Stomach (tissue), 9 donors: Measurements from ENCODE around the gene PGBD5. TPM values are rescaled to one million over a fixed set of nuclear protein-coding genes. Genes with fewer than 3 reads are reported as not detected.

Experiments
- DNase-seq, 2 donors: peaks; one replicate each; pipeline versions ENCODE4 v3.0.0 to v3.0.0-alpha.2; 2013 to 2019
- H3K27ac ChIP-seq, 5 donors: fragments of 200-600 bp in 4 of 5; sonication (generic) in 4 of 5; one replicate each; pipeline ENCODE4 v1.5.1; 2013 to 2019; ENCODE audit warnings: mild to moderate bottlenecking in 1 of 5, moderate library complexity in 1 of 5
- H3K27me3 ChIP-seq, 3 donors: fragments of 200-600 bp; sonication (generic); one replicate each; pipeline ENCODE4 v1.5.1; 2017 to 2019; ENCODE audit warnings: mixed run types in 1 of 3
- H3K36me3 ChIP-seq, 4 donors: fragments of 200-600 bp; sonication (generic); 1 replicate in 3 of 4; 2 replicates in 1 of 4; pipeline ENCODE4 v1.5.1; 2016 to 2019
- H3K4me1 ChIP-seq, 4 donors: fragments of 200-600 bp; sonication (generic); one replicate each; pipeline ENCODE4 v1.5.1; 2016 to 2019
- H3K4me3 ChIP-seq, 4 donors: fragments of 200-600 bp; sonication (generic) in 3 of 4; one replicate each; pipeline ENCODE4 v1.5.1; 2016 to 2019; ENCODE audit warnings: mild to moderate bottlenecking in 1 of 4
- H3K9me3 ChIP-seq, 4 donors: fragments of 200-600 bp; sonication (generic); one replicate each; pipeline ENCODE4 v1.5.1; 2016 to 2019
- CTCF ChIP-seq, 7 experiments: fragments of 450-650 bp in 4 of 7; fragments of 200-600 bp in 3 of 7; sonication (generic) in 3 of 7; IDR thresholded peaks; one replicate each; pipeline ENCODE4 v1.5.1; 2016 to 2019; ENCODE audit warnings: antibody characterized with exemption in 7 of 7, control low read depth in 2 of 7, mild to moderate bottlenecking in 1 of 7
- EP300 ChIP-seq: sonication (generic); formaldehyde crosslinking; IDR thresholded peaks from one replicate; pipeline ENCODE4 v1.6.1; 2017; ENCODE audit warnings: antibody characterized with exemption
- POLR2A ChIP-seq, 4 donors: fragments of 450-650 bp; IDR thresholded peaks; one replicate each; pipeline ENCODE4 v1.6.1; 2016; ENCODE audit warnings: antibody characterized with exemption in 4 of 4, control low read depth in 2 of 4, mild to moderate bottlenecking in 1 of 4, moderate library complexity in 1 of 4
- POLR2AphosphoS5 ChIP-seq, 3 donors: sonication (generic); formaldehyde crosslinking; IDR thresholded peaks; one replicate each; pipeline ENCODE4 v1.6.1; 2016; ENCODE audit warnings: antibody characterized with exemption in 3 of 3
- WGBS, 5 donors: extraction: QIAGEN DNeasy Blood & Tissue Kit in 3 of 5; methylation state at CpG; one replicate each; pipeline versions ENCODE4 v1.1.5 to v1.1.7; 2013 to 2018; 5-methylcytosine and 5-hydroxymethylcytosine counted together
- intact Hi-C: fragments of 100-400 bp; cut with DNase I; formaldehyde crosslinking; loops from one replicate; pipeline ENCODE4 v1.15.1; 2023; ENCODE audit warnings: low total_unique reads
- polyA plus RNA-seq, 3 donors: library from polyadenylated mRNA; stranded (reverse); fragments of 200-250 nt; gene quantifications; one replicate each; pipeline ENCODE4 v1.2.3, GENCODE V29; 2013
- total RNA-seq, 5 donors: library from RNA; depleted of rRNA; stranded (reverse); fragments of >200 nt; gene quantifications; one replicate each; pipeline versions ENCODE4 v1.1.0 to v1.2.3, GENCODE V29; 2014 to 2016
- donor health status: healthy with polysubstance abuse.
- donor health status: Bipolar disorder and iron deficiency.
- donor health status: healthy.

The PGBD5 gene
- total and polyA plus RNA-seq, 8 donors: under 0.01 to 1.2 (median 0.34) TPM

- TF ChIP-seq EP300 (no peak), CTCF (IDR thresholded peaks at IDR 0.05) (no peak), POLR2AphosphoS5 (IDR thresholded peaks at IDR 0.05) (no peak), POLR2A (IDR thresholded peaks at IDR 0.05) (no peak)
- H3K4me3 ChIP-seq: no peak overlapping the region
- WGBS, 5 donors: 32 to 51% (median 39%) methylated on average over 1 of the region's 1 CpG
These were observed 46.2 kb downstream of the PGBD5 start for GRCh38 chr1:230379928-230380327.

GRCh38 chr1:230379462-230379861 is 46.7 kb downstream of the PGBD5 start:
- TF ChIP-seq POLR2AphosphoS5 (IDR thresholded peaks at IDR 0.05): no peak
- no peak for TF ChIP-seq POLR2A (IDR thresholded peaks at IDR 0.05)
- TF ChIP-seq CTCF (IDR thresholded peaks at IDR 0.05): no peak
- TF ChIP-seq EP300: no peak
- H3K4me3 ChIP-seq: no peak overlapping the region
- no peaks in the 10 kb centered on the region for H3K36me3 ChIP-seq
- H3K9me3 ChIP-seq: peaks cover 6 to 18% (median 15%) of the 10 kb centered on the region in 4 donors
- no peak overlapping the region for H3K27ac ChIP-seq
- H3K4me1 ChIP-seq: peaks cover 0 to 11% (median 5%) of the 10 kb centered on the region in 4 donors
- no peak for DNase-seq
- intact Hi-C loops: no loop called here
- no peaks in the 10 kb centered on the region for H3K27me3 ChIP-seq
- WGBS, 5 donors: 95 to 98% (median 96%) methylated on average over 3 of the region's 3 CpGs

More at GRCh38 chr1:230379928-230380327, 46.2 kb downstream of the PGBD5 start:
- no peak overlapping the region for H3K27ac ChIP-seq
- peaks cover 0 to 11% (median 5%) of the 10 kb centered on the region in 4 donors for H3K4me1 ChIP-seq
- H3K9me3 ChIP-seq: peaks cover 6 to 18% (median 15%) of the 10 kb centered on the region in 4 donors
- no peaks in the 10 kb centered on the region for H3K36me3 ChIP-seq
- DNase-seq: no peak
- intact Hi-C loops: no loop called here
- H3K27me3 ChIP-seq: no peaks in the 10 kb centered on the region

- TF ChIP-seq POLR2A (IDR thresholded peaks at IDR 0.05) (no peak), POLR2AphosphoS5 (IDR thresholded peaks at IDR 0.05) (no peak), CTCF (IDR thresholded peaks at IDR 0.05) (no peak)
- H3K4me1 ChIP-seq: peaks cover 0 to 11% (median 5%) of the 10 kb centered on the region in 4 donors
- DNase-seq: no peak
- no peak overlapping the region for H3K4me3 ChIP-seq
- H3K9me3 ChIP-seq: peaks cover 6 to 18% (median 15%) of the 10 kb centered on the region in 4 donors
- H3K27me3 ChIP-seq: no peaks in the 10 kb centered on the region
- intact Hi-C loops: no loop called here
- no peak overlapping the region for H3K27ac ChIP-seq
- H3K36me3 ChIP-seq: no peaks in the 10 kb centered on the region
- 76 to 91% (median 85%) methylated on average over 2 of the region's 2 CpGs for WGBS, 5 donors
These were observed 48.3 kb downstream of the PGBD5 start for GRCh38 chr1:230377851-230378250.

- no peaks in the 10 kb centered on the region for H3K36me3 ChIP-seq
- TF ChIP-seq POLR2AphosphoS5 (IDR thresholded peaks at IDR 0.05) (no peak), EP300 (no peak), CTCF (IDR thresholded peaks at IDR 0.05) (no peak), POLR2A (IDR thresholded peaks at IDR 0.05) (no peak)
- DNase-seq: no peak
- H3K4me3 ChIP-seq: no peak overlapping the region
- peaks cover 6 to 18% (median 15%) of the 10 kb centered on the region in 4 donors for H3K9me3 ChIP-seq
- H3K27me3 ChIP-seq: no peaks in the 10 kb centered on the region
- intact Hi-C loops: no loop called here
- no peak overlapping the region for H3K27ac ChIP-seq
- peaks cover 0 to 11% (median 5%) of the 10 kb centered on the region in 4 donors for H3K4me1 ChIP-seq
- 82 to 93% (median 86%) methylated on average over 8 of the region's 8 CpGs for WGBS, 5 donors
These were observed 48.8 kb downstream of the PGBD5 start for GRCh38 chr1:230377324-230377723.
